Neural crest cell (in vitro differentiated cells): Measurements from ENCODE around the gene MYO15B. TPM values are rescaled to one million over a fixed set of nuclear protein-coding genes. Genes with fewer than 3 reads are reported as not detected.

Experiments
- DNase-seq: peaks from one replicate; pipeline ENCODE4 v3.0.0; 2021; ENCODE audit warnings: low read depth, mixed read lengths, low spot score
- H3K27ac Mint-ChIP-seq: one replicate; pipeline ENCODE4 v1.8.0; 2021; ENCODE audit warnings: mild to moderate bottlenecking, mixed read lengths; ENCODE audit not compliant: unreplicated experiment
- H3K27me3 Mint-ChIP-seq: 2 replicates; pipeline ENCODE4 v1.8.0; 2021; ENCODE audit warnings: low read depth, mild to moderate bottlenecking, mixed read lengths
- H3K36me3 Mint-ChIP-seq: 2 replicates; pipeline ENCODE4 v1.8.0; 2021; ENCODE audit warnings: low read depth, mild to moderate bottlenecking, mixed read lengths
- H3K4me1 Mint-ChIP-seq: 2 replicates; pipeline ENCODE4 v1.8.0; 2021; ENCODE audit warnings: mixed read lengths
- H3K4me3 Mint-ChIP-seq: one replicate; pipeline ENCODE4 v1.8.0; 2021; ENCODE audit warnings: mild to moderate bottlenecking, mixed read lengths
- H3K9me3 Mint-ChIP-seq: 2 replicates; pipeline ENCODE4 v1.8.0; 2021; ENCODE audit warnings: mixed read lengths
- CTCF ChIP-seq: fragments of 200-600 bp; sonication (generic); conservative IDR thresholded peaks from 2 replicates; pipeline ENCODE4 v1.5.0; 2021; ENCODE audit warnings: antibody characterized with exemption, mild to moderate bottlenecking
- total RNA-seq: library from RNA; stranded (reverse); gene quantifications from 2 replicates; pipeline ENCODE4 v1.2.1, GENCODE V29; 2021

MYO15B gene
- total RNA-seq, 1 donor from 2014 or later = 23.7 TPM

- no peak overlapping the region for H3K4me3 Mint-ChIP-seq
- peaks cover 6% of the 10 kb centered on the region for H3K4me1 Mint-ChIP-seq
- no peaks in the 10 kb centered on the region for H3K36me3 Mint-ChIP-seq
- TF ChIP-seq CTCF = no peak
- no peaks in the 10 kb centered on the region for H3K27me3 Mint-ChIP-seq
- H3K9me3 Mint-ChIP-seq = no peaks in the 10 kb centered on the region
- no peak for DNase-seq
- no peak overlapping the region for H3K27ac Mint-ChIP-seq
Measured at GRCh38 chr17:75571197-75571884, 16.3 kb upstream of the MYO15B start.

GRCh38 chr17:75571885-75572215 lies 15.8 kb upstream of the MYO15B start:
- Mint-ChIP-seq H3K27me3 (no peaks in the 10 kb centered on the region), H3K4me1 (peaks cover under 1% of the 10 kb centered on the region), H3K36me3 (no peaks in the 10 kb centered on the region), H3K27ac (no peak overlapping the region), H3K4me3 (no peak overlapping the region), H3K9me3 (no peaks in the 10 kb centered on the region)
- DNase-seq = no peak
- no peak for TF ChIP-seq CTCF

GRCh38 chr17:75572713-75573539 lies 14.7 kb upstream of the MYO15B start:
- no peak overlapping the region for H3K27ac Mint-ChIP-seq
- no peak for DNase-seq

GRCh38 chr17:75573540-75573957 lies 14.1 kb upstream of the MYO15B start:
- H3K9me3 Mint-ChIP-seq = no peaks in the 10 kb centered on the region
- DNase-seq = no peak
- no peaks in the 10 kb centered on the region for H3K4me1 Mint-ChIP-seq
- TF ChIP-seq CTCF = no peak
- H3K36me3 Mint-ChIP-seq = no peaks in the 10 kb centered on the region
- no peaks in the 10 kb centered on the region for H3K27me3 Mint-ChIP-seq
- no peak overlapping the region for H3K27ac Mint-ChIP-seq
- H3K4me3 Mint-ChIP-seq = no peak overlapping the region

More at GRCh38 chr17:75572713-75573539, 14.7 kb upstream of the MYO15B start:
- H3K4me3 Mint-ChIP-seq = no peak overlapping the region
- no peaks in the 10 kb centered on the region for H3K27me3 Mint-ChIP-seq
- no peak for TF ChIP-seq CTCF
- no peaks in the 10 kb centered on the region for H3K4me1 Mint-ChIP-seq
- no peaks in the 10 kb centered on the region for H3K9me3 Mint-ChIP-seq
- no peaks in the 10 kb centered on the region for H3K36me3 Mint-ChIP-seq

- TF ChIP-seq CTCF = no peak
- no peaks in the 10 kb centered on the region for H3K36me3 Mint-ChIP-seq
- H3K27ac Mint-ChIP-seq = no peak overlapping the region
- no peaks in the 10 kb centered on the region for H3K9me3 Mint-ChIP-seq
- H3K27me3 Mint-ChIP-seq = no peaks in the 10 kb centered on the region
- no peak overlapping the region for H3K4me3 Mint-ChIP-seq
- no peaks in the 10 kb centered on the region for H3K4me1 Mint-ChIP-seq
- no peak for DNase-seq
Measured at GRCh38 chr17:75573994-75574393, 13.6 kb upstream of the MYO15B start.
